GM18861 (cell line): ENCODE results near the gene CATSPERB.
"Not testable (repeated sequence)": the region's sequence is repeated elsewhere in the genome, so short reads cannot be mapped to it uniquely, and the experiment has no call there.

ENCODE experiments used
- ATAC-seq: cut with Tn5 transposase; IDR thresholded peaks from one replicate; pipeline ENCODE4 v1.9.1; 2021; ENCODE audit not compliant: unreplicated experiment

The CATSPERB gene, protein sequence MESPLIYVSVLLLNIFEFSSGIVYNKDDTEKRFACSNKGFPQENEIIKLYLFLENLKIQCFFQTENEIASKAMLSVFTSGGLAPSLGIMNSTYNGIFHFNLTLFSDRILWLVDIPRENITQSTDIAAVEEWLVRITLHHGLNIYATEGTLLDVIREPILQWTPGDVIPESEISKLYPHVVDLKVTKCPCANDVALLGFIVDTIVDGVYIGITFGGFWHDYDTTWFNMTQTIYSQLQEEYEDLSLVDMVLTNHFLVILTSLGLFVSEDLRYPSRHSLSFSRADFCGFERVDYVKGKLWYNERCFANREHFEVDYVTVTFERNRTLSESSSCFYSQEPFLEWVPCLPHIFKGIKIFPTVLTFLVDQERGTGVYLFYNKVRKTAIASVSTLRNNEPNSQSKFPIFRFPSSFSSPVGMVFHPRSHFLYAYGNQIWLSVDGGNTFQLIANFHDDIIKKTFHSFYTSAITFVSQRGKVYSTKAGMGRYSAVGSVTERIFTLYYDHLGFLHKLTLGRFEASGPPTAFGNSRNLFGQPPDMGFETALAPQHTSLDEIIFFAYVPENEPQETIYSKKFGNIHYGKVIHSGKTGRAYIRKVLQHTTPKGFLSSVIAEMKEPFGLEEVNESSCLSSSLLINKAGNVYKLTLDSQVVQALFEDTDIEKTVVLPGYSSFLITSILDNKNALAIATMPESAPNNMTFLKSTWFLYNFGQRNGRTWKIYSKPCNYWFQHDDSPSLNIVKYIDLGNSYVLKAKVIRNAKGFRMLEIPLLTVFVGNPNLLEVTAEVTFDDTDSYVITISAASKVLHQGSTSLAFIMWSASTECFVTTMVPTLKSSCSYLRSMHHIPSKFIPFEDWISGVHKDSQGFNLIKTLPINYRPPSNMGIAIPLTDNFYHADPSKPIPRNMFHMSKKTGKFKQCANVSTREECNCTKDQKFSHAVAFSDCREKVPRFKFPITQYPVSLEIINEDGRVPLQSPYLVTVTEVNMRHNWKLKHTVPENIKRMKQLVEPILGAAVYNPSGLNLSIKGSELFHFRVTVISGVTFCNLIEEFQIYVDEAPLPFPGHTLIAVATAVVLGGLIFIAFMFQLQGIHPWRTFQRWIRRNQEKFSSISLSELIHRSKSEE

DNA sequence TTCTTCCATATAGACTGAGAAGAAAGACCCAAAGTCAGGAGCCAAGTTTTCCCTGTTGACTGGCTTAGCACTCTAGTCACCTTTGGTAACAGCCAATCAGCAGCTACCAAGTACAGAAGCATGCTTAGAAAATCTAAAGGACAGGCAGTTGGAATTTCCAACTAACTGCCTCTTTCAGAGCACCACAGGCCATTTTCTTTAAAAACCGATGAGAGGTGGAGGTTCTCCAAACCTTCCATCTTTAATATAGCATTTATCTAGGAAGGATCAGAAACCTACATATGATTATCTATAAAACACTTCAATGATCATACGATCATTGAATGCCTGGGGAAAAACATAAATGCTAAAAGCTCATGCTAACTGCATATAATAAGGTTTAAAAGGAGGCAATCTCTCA is at the start of gene CATSPERB:
TSS of gene CATSPERB (minus strand) at position 101 of the 400 bp plus-strand sequence. CDS start 2,607 bp downstream, outside the sequence.
- no peak for ATAC-seq

DNA sequence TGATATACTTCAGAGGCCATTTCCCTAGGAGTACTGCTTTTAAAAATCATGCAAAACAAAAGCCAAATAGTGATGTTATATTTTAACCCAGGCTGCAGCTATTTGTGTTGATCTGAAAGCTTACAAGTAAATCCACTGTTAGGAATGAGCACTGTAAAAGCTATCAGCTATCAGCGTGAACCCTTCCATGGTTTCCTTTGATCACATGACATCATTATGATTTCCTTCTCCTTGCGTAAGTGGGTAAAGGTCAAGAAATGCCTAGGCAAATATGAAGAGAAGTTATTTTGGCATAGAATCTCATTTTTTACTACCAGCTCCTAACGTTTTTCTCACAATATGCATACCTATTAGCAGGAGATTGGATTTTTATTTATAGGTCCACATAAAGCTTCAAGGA is 48.6 kb upstream of the CATSPERB start:
- no peak for ATAC-seq

DNA sequence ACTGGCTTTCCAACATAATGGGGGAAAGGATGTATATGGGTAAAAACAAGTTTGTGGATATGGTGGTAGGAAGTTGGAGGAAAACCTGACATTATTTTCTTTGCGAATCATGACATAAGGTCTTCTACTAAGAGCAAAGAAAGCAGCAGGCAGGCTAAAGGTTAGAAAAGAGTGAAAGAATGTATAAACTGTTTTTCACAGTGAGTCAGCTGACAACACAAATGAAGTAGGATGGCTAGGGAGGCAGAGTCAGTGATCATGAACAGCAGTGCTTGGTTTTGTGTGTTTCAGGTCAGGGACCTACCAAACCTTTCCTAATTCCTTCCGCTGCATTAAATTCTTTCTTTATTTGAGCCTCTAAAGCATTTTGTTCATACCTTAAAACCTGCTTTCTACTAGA is 46.3 kb upstream of the CATSPERB start:
- ATAC-seq: no peak

DNA sequence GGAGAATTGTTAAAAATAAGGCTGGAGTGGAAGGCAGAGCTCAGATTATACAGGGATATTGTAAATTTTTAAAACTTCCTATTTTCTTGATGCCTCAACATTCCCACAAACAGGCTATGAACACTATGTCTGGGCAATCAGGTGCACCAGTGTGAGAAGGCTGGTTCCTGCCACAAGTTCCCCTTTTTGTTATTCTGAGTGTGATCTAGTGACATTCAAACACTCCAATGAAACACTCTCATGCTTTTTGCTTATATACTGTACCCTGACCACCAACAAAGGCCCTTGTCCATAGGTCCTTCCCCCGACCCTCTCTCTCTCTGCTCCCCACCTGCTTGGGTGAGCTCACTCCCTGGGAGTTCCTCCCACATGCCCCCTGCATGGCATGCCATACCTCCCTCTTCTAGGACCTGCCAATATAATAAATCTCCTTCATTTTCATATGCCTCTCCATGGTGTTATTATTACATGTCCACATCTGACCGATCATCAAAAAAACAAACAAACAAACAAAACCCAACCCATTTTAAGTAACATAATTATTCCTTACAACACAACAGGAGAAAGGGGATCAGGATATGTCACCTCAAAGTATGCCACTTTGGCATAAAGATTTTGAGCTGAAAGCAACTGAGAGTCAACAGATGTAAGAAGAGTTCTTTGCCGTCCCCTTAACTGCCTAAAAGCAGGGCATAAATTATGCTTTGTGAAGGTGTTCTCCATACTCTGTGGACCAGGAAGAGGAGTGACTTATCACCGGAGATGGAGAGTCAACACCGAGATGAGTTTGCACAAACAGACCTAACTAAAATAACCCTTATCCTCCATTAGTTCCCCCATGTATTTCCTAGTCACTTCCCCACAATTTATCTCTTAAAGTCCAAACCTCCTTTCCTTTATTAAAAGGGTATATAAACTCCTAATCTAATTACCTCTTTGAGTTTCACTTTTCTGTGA is 42.5 kb upstream of the CATSPERB start:
- no peak for ATAC-seq

DNA sequence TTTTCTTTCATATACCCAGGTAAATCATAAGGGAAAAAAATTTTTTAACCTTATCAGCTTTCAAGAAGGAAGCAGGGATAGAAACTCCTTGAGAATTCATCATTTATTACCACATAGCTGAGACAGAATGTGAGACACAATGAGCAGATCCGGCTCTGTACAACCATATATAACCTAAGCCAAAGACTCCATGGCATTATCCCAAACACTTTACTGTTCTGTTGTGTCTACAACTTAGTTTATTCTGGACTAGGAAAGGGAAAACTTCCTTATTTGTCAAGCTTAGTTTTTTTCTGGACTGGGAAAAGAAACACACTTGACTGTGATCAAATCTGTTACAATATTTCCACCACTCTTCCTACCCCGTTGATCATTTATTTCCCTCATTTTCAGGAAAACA is 38.3 kb upstream of the CATSPERB start:
- ATAC-seq: no peak

DNA sequence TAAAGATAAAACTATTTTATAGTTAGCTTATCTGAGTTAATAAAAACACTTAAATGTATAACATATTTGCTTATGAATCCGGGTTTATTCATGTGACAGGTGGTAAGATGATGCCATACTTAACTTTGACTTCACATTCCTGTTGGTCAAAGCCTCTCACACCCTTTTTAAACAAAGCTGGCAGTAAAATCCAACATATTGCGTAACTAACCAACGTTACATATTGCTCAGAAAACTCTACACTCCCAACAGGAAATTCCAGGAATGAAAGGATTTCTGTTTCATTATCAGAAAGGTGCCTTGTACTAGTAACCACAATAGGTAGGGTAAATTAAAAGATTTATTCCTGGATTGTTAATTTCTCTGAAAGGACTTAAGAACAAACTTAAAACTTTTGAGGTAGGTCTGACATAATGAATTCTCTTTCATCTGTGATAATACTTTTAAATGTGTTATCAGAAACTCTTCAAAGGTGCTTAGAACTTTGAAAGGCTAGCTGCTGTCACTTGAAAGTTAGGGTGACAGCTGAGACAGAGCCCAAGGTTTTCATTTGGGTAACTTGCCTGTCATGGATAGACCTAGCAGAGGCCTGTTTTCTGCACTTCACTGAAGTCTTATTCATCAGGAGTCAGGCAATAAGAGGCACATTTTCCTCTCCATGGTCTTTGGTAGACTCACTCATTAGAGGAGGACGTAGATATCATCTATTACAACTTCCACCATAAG is 23.8 kb upstream of the CATSPERB start:
- ATAC-seq: no peak

DNA sequence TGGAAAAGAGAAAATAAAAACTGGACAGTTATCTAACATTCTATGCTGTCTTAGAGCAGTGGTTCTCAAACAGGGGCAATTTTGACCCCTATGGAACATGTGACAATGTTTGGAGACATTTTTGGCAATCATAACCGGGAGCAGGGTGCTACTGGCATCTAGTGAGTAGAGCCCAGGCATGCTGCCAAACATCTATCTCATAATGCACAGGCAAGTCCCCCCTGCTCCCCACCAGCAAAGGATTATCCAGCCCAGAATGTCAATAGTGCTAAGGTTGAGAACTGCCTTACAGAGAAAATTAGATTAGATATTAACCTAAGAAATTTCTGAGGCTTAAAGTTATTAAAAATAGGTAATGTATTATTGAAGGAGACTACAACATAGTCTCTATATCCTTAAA is 22.9 kb upstream of the CATSPERB start:
- no peak for ATAC-seq

DNA sequence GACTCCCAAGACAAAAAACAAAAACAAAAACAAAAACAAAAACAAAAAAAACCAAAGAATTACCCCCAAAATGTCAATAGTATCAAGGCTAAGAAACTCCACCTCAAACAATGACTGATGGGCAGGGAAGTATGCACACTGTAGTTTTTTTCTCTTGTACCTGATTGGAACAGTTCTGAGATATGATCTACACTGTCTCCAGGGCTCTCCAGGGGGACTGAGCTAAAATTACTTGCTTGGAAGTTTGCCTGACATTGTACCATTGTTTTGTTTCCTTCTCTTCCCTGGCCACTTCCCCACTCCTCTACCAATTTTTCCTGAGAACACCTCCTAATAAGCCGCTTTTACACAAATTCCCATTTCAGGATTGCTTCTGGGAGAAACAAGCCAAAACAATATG is 22.3 kb upstream of the CATSPERB start:
- no peak for ATAC-seq

DNA sequence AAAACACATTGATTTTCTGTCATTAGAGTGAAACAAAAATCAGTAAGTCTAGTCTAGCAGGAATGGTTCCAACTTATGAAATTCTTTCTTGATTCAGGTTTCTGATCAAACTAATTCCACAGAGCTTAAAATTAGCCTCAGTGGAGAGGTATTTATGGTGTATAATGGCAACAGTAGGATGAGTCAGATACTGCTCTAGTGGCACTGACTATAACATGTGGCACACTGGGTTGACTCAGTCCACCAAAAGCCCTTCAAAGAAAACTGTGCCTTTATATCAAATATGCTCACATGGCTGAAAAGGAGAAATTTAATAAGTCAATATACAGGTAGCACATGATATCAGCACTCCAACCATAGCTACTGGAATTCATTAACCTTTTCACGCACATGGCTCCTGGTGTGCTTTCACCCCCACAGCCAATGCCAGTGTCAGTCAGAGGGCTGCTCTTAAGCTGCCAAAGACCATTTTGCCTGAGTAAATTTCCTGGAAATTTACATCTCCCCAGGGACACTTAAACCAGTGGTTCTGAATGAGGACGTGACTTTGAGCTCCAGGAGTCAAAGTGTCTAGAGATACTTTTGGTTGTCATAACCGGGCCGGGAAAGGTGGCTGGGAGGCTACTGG is 21.7 kb upstream of the CATSPERB start:
- no peak for ATAC-seq

DNA sequence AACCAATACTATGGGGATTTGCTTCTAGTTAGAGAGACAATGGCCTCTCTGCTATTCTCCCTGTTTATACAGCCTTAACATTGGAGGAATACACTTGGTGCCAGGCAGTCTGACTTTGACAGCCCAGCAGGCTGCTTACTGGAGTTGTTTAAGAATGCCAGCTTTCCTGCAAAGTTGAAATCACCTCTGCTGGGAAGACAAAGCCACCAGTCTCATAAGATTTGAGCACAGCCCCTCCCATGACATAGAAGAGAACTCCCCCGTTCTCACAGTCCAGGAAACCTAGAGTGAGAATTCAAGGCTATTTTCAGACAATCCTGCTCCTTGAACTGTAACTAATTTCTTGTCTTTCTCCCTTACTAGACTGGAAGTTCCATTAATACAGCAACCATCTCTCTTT is 21.1 kb upstream of the CATSPERB start:
- no peak for ATAC-seq

DNA sequence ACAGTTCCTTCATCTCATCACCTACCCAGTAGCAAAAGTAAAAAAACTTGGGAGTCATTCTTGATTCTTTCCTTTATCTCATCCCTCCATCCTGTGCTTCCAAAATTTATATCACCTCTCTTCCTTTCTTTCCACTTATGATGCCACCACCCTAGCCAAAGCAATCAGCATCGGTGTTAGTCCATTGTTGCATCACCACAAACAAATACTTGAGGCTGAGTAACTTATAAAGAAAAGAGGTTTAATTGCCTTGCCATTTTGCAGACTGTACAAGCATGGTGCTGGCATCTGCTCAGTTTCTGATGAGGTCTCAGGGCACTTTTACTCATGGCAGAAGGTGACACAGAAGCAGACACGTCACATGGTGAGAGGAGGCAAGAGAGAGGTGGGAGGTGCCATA is 19.8 kb upstream of the CATSPERB start:
- no peak for ATAC-seq

DNA sequence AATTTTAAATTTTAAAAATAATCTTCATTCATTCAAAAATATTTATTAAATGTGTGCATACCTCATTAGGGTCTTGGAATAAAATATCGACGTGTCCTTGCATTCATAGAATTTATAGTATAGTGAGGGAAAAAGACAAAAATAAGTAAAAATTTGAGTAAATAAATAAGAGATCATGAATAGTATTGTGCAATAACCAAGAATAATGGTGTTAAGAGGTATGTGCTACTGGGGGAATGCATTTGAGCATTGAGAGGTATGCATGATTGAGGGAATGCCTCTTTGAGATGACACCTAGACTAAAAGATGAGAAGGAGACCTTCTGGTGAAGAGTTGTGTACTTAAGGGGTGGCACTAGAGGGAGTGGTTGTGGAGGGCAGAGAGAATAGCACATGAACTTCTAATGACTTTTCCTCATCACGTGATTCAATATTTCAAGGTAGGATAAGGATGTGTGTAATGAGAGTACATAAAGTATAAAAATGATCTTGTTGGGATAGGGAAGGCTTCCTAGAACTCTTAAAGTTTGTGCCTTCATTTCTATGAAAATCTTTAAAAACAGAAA is 18.8 kb upstream of the CATSPERB start:
- no peak for ATAC-seq

DNA sequence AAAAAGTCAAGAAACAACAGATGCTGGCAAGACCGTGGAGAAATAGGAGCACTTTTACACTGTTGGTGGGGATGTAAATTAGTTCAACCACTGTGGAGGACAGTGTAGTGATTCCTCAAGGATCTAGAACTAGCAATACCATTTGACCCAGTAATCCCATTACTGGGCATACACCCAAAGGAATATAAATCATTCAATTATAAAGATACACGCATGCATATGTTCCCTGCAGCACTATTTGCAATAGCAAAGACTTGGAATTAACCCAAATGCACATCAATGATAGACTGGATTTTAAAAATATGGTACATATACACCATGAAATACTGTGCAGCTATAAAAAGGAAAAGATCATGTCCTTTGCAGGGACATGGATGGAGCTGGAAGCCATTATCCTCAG is 18.0 kb upstream of the CATSPERB start:
- no peak for ATAC-seq

DNA sequence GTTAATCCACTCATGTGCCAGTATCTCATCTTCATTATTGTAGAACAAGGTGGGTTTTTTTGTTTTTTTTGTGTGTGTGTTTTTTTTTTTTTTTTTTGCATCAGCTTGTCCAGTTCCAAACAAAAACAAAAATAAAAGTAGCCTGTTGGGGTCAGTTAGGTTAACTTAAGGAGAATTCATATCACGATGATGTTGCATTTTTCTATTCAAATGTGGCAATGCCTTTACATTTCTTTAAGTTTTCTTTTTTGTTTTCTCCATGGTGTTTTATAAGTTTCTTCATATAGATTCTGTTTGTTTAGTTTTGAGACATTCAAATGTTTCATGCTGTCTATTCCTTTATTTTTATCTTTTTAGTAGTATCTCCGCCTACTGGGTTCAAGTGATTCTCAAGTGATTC is 16.2 kb upstream of the CATSPERB start:
- no peak for ATAC-seq

DNA sequence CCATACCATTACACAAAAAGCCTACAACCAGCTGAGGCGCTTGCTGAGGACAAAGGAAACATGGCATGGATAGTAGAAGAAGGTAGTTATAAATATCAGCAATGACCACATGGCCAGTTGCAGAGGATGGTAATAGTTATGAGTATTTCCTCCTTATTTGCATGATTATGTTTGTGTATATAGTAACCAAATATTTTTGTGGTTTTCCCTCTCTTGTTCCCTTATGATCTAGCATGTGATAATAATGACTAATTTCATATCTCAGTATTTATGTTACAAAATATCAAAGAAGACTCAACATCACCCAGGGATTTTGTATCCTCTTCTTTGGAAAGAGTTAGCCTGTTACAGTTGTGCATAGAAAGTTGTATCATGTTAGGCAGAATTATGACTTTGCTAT is 13.5 kb upstream of the CATSPERB start:
- ATAC-seq: no peak

DNA sequence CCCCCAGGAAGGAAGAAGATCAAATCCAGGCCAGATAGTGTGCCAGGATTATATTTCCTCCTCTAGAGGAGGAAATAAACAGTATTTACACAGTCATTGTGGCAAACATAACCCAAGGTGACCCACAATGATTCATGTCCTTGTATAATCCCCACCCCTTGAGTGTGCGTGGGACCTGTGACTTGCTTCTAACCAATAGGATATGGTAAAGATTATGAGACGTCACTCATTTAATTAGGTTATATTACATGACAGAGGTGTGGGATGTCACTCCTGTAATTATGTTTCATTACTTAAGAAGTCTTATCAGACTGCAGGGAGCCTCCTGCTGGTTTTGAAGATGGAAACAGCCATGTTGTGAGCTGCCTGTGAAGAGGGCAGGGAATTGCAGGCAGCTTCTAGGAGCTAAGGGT is 12.2 kb upstream of the CATSPERB start:
- no peak for ATAC-seq

DNA sequence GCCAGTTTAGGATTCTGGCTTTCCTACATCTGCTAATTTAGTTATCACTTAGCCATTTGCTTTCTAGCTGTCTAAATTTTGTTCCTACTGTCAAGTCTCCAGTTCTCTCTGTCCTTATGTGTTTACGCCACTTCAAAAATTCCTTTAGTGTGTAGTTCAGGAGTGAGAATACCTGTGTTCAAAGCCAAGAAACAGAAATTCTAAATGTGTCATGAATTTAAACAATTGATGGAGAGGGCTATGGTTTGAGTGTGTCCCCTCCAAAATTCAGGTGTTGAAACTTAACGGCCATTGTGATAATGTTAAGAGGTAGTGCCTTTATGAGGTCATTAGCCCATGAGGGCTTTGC is 11.4 kb upstream of the CATSPERB start:
- no peak for ATAC-seq

DNA sequence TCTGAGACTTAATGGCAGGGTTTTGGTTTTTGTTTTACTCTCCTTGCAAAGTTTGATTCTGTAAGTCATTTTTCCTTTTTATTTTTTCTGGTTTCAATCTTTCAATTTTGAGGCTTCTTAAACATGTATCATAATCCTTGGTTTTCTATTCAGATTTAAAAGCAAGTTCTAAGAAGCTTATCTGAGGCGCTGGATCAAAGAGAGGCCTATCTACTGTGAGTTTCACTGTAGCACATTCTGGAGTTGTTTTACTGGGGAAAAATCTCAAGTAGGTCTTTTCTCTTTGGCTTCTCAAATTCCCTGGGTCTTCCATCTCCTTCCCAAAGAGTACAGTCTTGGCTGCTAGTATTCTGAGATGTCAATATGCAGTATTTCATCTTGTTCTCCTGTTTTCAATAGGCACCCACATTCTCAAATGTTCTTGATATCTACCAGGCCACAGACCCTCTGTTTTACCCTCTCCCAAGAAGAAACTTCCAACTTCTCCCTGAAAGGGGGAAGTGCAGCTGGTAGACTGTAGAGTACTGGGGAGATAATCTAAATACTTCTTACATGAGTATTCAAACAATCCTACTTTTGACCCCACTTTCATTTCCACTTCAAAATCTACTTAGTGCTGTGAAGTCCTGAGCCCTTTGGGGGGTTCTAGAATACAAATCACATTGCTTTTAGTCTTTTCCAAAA is 10.9 kb upstream of the CATSPERB start:
- no peak for ATAC-seq

DNA sequence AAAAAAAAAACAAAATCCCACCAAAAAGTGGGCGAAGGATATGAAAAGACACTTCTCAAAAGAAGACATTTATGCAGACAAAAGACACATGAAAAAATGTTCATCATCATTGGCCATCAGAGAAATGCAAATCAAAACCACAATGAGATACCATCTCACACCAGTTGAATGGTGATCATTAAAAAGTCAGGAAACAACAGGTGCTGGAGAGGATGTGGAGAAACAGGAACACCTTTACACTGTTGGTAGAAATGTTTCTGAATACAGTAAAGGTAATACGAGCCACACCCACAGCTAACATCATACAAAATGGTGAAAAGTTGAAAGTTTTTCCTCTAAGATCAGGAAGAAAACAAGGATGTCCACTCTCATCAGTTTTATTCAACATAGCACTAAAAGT is 8.0 kb upstream of the CATSPERB start:
- ATAC-seq: not testable (repeated sequence)
